Lung (tissue), 12 donors: ENCODE data around the gene HSP90B1. TPM values are rescaled to one million over a fixed set of nuclear protein-coding genes. Genes with fewer than 3 reads are reported as not detected.

Source experiments
- ATAC-seq: fragments of 200-7000 bp; cut with Tn5 transposase; one replicate; pipeline ENCODE4 v1.9.1; 2020; ENCODE audit warnings: moderate number of reproducible peaks; ENCODE audit not compliant: insufficient read depth, low FRiP score
- DNase-seq, 3 donors: peaks; one replicate each; pipeline ENCODE4 v3.0.0-alpha.2; 2013 to 2017
- H3K27ac ChIP-seq, 2 donors: one replicate each; pipeline ENCODE4 v1.5.1; 2013; ENCODE audit warnings: mild to moderate bottlenecking in 2 of 2, moderate library complexity in 2 of 2, control low read depth in 1 of 2, inconsistent platforms in 1 of 2, low read depth in 1 of 2, low read length in 1 of 2
- H3K27me3 ChIP-seq, 3 donors: one replicate each; pipeline ENCODE4 v1.5.1; 2013; ENCODE audit warnings: low read length in 2 of 3; ENCODE audit not compliant: control insufficient read depth in 3 of 3, insufficient read depth in 3 of 3
- H3K36me3 ChIP-seq, 4 donors: one replicate each; pipeline ENCODE4 v1.5.1; 2013; ENCODE audit warnings: low read length in 4 of 4, mild to moderate bottlenecking in 1 of 4, moderate library complexity in 1 of 4; ENCODE audit not compliant: control insufficient read depth in 4 of 4, insufficient read depth in 4 of 4
- H3K4me1 ChIP-seq, 5 donors: one replicate each; pipeline ENCODE4 v1.5.1; 2013; ENCODE audit warnings: low read length in 5 of 5, mild to moderate bottlenecking in 2 of 5, moderate library complexity in 1 of 5; ENCODE audit not compliant: control insufficient read depth in 5 of 5, insufficient read depth in 5 of 5
- H3K4me3 ChIP-seq: one replicate; pipeline ENCODE4 v1.5.1; 2013; ENCODE audit warnings: mild to moderate bottlenecking, control low read depth, moderate library complexity
- H3K9ac ChIP-seq, 2 donors: one replicate each; pipeline ENCODE4 v1.5.1; 2013; ENCODE audit warnings: low read length in 2 of 2, control low read depth in 1 of 2; ENCODE audit not compliant: insufficient read depth in 1 of 2
- H3K9me3 ChIP-seq, 4 donors: one replicate each; pipeline ENCODE4 v1.5.1; 2013; ENCODE audit warnings: low read length in 3 of 4, mild to moderate bottlenecking in 1 of 4, moderate library complexity in 1 of 4; ENCODE audit not compliant: control insufficient read depth in 4 of 4, insufficient read depth in 3 of 4
- CTCF ChIP-seq: IDR thresholded peaks from 2 replicates; pipeline ENCODE4 v1.5.1; 2012; ENCODE audit warnings: mild to moderate bottlenecking; ENCODE audit errors: control extremely low read depth, extremely low read depth
- WGBS, 2 donors: extraction: QIAGEN DNeasy Blood & Tissue Kit; methylation state at CpG; one replicate each; pipeline ENCODE4 v1.1.7; 2013; 5-methylcytosine and 5-hydroxymethylcytosine counted together
- polyA plus RNA-seq, 2 donors: library from polyadenylated mRNA; stranded (reverse); fragments of 200-250 nt; gene quantifications; one replicate each; pipeline ENCODE4 v1.2.1, GENCODE V29; 2013
- total RNA-seq, 2 donors: library from RNA; depleted of rRNA in 1 of 2; stranded (reverse); fragments of >200 nt in 1 of 2; gene quantifications; one replicate each; pipeline ENCODE4 v1.2.1, GENCODE V29; 2014 to 2021
- donor health status: control.
- donor health status: control.
- donor health status: Bipolar disorder and iron deficiency.
- donor health status: healthy.
- donor health status: DM: yes; HTN: yes; CAD: no.

HSP90B1 gene
- total and polyA plus RNA-seq, 4 donors = 390 to 781 (median 628) TPM

GRCh38 chr12:103965255-103965589 lies 35.0 kb downstream of the HSP90B1 start:
- peak overlapping the region; percentile 95 to 96 for H3K27ac ChIP-seq
- TF ChIP-seq CTCF = no peak
- H3K36me3 ChIP-seq = peaks cover 0 to 6% (median 0%) of the 10 kb centered on the region in 4 donors
- H3K9ac ChIP-seq = peak overlapping the region; percentile 90 to 99
- H3K4me1 ChIP-seq = peaks cover 0 to 19% (median 6%) of the 10 kb centered on the region in 5 donors
- no peaks in the 10 kb centered on the region for H3K9me3 ChIP-seq
- H3K4me3 ChIP-seq = peak overlapping the region; percentile 92
- ATAC-seq (no peak), DNase-seq (no peak)
- 0% methylated on average over 11 of the region's 11 CpGs for WGBS, 2 donors
- no peaks in the 10 kb centered on the region for H3K27me3 ChIP-seq

DNA sequence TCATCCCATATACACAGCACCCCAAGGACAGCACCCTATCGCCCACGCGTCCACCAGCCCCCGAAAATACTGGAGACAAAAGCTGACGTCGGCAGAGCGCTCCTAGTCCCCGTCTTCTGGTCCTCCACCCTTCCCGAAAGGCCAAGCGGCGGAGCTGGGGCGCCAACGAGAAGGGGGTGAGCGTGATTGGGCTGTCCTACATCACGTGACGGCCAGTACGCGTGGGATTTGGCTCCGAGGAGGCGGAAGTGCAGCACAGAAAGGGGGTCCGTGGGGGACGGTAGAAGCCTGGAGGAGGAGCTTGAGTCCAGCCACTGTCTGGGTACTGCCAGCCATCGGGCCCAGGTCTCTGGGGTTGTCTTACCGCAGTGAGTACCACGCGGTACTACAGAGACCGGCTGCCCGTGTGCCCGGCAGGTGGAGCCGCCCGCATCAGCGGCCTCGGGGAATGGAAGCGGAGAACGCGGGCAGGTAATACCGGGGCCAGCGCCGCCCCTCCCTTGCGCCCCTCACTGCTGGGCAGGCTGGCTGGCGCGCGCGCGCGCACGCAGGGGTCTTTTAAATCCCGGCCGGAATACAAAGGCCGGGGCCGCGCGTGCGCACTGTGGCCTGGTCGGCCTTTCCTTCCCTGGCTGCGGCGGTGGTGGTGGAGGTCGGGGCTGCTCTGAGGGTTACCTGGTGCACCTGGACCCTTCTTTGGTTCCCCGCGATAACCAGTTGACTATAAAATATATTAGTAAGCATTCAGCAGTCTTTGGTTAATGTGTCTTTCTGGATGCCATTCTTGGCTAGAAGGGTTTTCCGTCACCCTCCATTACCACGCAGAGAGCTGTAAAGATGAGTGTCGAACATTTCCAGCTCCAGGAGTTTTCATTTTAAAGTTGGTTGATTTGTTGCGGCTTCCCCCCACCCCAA lies 35.6 kb downstream of the HSP90B1 start, which contains the start of gene TDG:
Gene TDG, plus strand, starts transcription at position 283 of the 915 bp plus-strand sequence. Its CDS starts 166 bp downstream, at position 449.
- no peak for TF ChIP-seq CTCF
- H3K4me1 ChIP-seq = peaks cover 0 to 19% (median 6%) of the 10 kb centered on the region in 5 donors
- no peaks in the 10 kb centered on the region for H3K27me3 ChIP-seq
- no peaks in the 10 kb centered on the region for H3K9me3 ChIP-seq
- DNase-seq (peak; percentile 99 to 100 (median 100)), ATAC-seq (peak; percentile 96)
- peak within 1 kb of the TSS; percentile 96 to 97 for H3K27ac ChIP-seq
- H3K36me3 ChIP-seq = peaks cover 0 to 6% (median 0%) of the 10 kb centered on the region in 4 donors
- WGBS, 2 donors = 5 to 7% methylated on average over 58 to 64 of the region's 64 CpGs
- H3K9ac ChIP-seq = peak within 1 kb of the TSS; percentile 92 to 99
- peak within 1 kb of the TSS; percentile 92 for H3K4me3 ChIP-seq

GRCh38 chr12:103966736-103967135 lies 36.5 kb downstream of the HSP90B1 start:
- no peak for ATAC-seq

More at GRCh38 chr12:103966736-103967135, 36.5 kb downstream of the HSP90B1 start:
- peak in 2 of 3 donors; percentile 12 to 26 for DNase-seq
- TF ChIP-seq CTCF = no peak
- Histone ChIP-seq H3K4me3 (no peak overlapping the region), H3K27ac (peak overlapping the region in 1 of 2 donors; percentile 97), H3K27me3 (no peaks in the 10 kb centered on the region), H3K36me3 (peaks cover 0 to 6% (median 0%) of the 10 kb centered on the region in 4 donors), H3K9me3 (no peaks in the 10 kb centered on the region), H3K9ac (peak overlapping the region; percentile 92 to 95), H3K4me1 (peaks cover 0 to 19% (median 6%) of the 10 kb centered on the region in 5 donors)
- WGBS, 2 donors = 37 to 57% methylated on average over 1 of the region's 1 CpG
